ENCODE measurements around the gene TTLL11. TPM values are rescaled to one million over a fixed set of nuclear protein-coding genes. Genes with fewer than 3 reads are reported as not detected.

The TTLL11 gene
- total and polyA plus RNA-seq, 2 experiments from 2014 or later, result 0.57 to 1.4 TPM

DNA sequence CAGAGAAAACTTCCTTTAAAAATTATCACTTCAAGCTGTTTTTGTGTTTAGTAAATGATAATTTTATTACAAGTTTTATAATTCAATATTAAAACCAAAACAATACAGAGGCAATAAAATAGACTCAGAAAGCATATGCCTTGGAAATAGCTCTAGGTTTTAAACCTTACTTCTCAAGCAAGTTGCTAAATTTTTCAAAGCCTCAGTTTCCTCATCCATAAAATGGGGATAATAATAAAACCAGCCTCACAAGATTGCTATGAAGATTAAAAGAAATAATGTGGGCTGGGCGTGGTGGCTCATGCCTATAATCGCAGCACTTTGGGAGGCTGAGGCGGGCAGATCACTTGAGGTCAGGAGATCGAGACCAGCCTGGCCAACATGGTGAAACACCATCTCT lies 62.8 kb downstream of the TTLL11 start:
- Histone ChIP-seq H4K20me1 (replicated peaks; ENCODE audit: insufficient read depth) (no peaks in the 10 kb centered on the region), H3K9me2 (ENCODE audit: insufficient read depth) (no peaks in the 10 kb centered on the region), H3K36me3 (ENCODE audit: insufficient read depth) (no peaks in the 10 kb centered on the region), H3K79me2 (replicated peaks; ENCODE audit: insufficient read depth) (no peaks in the 10 kb centered on the region), H2AFZ (no peak overlapping the region), H3K4me2 (no peak overlapping the region), H3K4me3 (no peak overlapping the region), H3K27me3 (ENCODE audit: insufficient read depth) (no peaks in the 10 kb centered on the region), H3K4me1 (ENCODE audit: insufficient read depth) (no peaks in the 10 kb centered on the region), H3K27ac (ENCODE audit: low read depth) (no peak overlapping the region), H3F3A (replicated peaks; ENCODE audit: low read depth) (no peaks in the 10 kb centered on the region)
- H3K4me1 Mint-ChIP-seq, result peaks cover 19% of the 10 kb centered on the region
- H3K27me3 Mint-ChIP-seq (ENCODE audit: insufficient read depth, low read depth, poor library complexity), result peaks cover 13% of the 10 kb centered on the region
- H3K36me3 Mint-ChIP-seq (ENCODE audit: low read depth), result no peaks in the 10 kb centered on the region
- no peak overlapping the region for H3K27ac Mint-ChIP-seq
- DNase-seq (ENCODE audit: low spot score) (no peak), ATAC-seq (no peak)
- no peaks in the 10 kb centered on the region for H3K9me3 Mint-ChIP-seq
- TF ChIP-seq, protein P1, sequence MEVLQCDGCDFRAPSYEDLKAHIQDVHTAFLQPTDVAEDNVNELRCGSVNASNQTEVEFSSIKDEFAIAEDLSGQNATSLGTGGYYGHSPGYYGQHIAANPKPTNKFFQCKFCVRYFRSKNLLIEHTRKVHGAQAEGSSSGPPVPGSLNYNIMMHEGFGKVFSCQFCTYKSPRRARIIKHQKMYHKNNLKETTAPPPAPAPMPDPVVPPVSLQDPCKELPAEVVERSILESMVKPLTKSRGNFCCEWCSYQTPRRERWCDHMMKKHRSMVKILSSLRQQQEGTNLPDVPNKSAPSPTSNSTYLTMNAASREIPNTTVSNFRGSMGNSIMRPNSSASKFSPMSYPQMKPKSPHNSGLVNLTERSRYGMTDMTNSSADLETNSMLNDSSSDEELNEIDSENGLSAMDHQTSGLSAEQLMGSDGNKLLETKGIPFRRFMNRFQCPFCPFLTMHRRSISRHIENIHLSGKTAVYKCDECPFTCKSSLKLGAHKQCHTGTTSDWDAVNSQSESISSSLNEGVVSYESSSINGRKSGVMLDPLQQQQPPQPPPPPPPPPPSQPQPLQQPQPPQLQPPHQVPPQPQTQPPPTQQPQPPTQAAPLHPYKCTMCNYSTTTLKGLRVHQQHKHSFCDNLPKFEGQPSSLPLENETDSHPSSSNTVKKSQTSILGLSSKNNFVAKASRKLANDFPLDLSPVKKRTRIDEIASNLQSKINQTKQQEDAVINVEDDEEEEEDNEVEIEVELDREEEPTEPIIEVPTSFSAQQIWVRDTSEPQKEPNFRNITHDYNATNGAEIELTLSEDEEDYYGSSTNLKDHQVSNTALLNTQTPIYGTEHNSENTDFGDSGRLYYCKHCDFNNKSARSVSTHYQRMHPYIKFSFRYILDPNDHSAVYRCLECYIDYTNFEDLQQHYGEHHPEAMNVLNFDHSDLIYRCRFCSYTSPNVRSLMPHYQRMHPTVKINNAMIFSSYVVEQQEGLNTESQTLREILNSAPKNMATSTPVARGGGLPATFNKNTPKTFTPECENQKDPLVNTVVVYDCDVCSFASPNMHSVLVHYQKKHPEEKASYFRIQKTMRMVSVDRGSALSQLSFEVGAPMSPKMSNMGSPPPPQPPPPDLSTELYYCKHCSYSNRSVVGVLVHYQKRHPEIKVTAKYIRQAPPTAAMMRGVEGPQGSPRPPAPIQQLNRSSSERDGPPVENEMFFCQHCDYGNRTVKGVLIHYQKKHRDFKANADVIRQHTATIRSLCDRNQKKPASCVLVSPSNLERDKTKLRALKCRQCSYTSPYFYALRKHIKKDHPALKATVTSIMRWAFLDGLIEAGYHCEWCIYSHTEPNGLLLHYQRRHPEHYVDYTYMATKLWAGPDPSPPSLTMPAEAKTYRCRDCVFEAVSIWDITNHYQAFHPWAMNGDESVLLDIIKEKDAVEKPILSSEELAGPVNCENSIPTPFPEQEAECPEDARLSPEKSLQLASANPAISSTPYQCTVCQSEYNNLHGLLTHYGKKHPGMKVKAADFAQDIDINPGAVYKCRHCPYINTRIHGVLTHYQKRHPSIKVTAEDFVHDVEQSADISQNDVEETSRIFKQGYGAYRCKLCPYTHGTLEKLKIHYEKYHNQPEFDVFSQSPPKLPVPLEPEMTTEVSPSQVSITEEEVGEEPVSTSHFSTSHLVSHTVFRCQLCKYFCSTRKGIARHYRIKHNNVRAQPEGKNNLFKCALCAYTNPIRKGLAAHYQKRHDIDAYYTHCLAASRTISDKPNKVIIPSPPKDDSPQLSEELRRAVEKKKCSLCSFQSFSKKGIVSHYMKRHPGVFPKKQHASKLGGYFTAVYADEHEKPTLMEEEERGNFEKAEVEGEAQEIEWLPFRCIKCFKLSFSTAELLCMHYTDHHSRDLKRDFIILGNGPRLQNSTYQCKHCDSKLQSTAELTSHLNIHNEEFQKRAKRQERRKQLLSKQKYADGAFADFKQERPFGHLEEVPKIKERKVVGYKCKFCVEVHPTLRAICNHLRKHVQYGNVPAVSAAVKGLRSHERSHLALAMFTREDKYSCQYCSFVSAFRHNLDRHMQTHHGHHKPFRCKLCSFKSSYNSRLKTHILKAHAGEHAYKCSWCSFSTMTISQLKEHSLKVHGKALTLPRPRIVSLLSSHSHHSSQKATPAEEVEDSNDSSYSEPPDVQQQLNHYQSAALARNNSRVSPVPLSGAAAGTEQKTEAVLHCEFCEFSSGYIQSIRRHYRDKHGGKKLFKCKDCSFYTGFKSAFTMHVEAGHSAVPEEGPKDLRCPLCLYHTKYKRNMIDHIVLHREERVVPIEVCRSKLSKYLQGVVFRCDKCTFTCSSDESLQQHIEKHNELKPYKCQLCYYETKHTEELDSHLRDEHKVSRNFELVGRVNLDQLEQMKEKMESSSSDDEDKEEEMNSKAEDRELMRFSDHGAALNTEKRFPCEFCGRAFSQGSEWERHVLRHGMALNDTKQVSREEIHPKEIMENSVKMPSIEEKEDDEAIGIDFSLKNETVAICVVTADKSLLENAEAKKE (CRISPR knock-in tag; IDR thresholded peaks at IDR 0.05), result no peak
- TF ChIP-seq ZNF331 (CRISPR knock-in tag; IDR thresholded peaks at IDR 0.05; ENCODE audit: low read depth) (no peak), ETS1 (IDR thresholded peaks at IDR 0.05) (no peak), JUNB (IDR thresholded peaks at IDR 0.05; ENCODE audit: unreplicated experiment) (no peak), EZH2 (IDR thresholded peaks at IDR 0.05; ENCODE audit: low read depth, unreplicated experiment) (no peak), EZH2phosphoT487 (IDR thresholded peaks at IDR 0.05; ENCODE audit: unreplicated experiment) (no peak), STAT1 (IDR thresholded peaks at IDR 0.05; ENCODE audit: unreplicated experiment) (no peak), POLR2AphosphoS5 (IDR thresholded peaks at IDR 0.05; ENCODE audit: low read depth) (no peak)
- H3K4me3 Mint-ChIP-seq, result no peak overlapping the region
